ENCODE results near the gene GSTM3. TPM values are rescaled to one million over a fixed set of nuclear protein-coding genes. Genes with fewer than 3 reads are reported as not detected.

The GSTM3 gene
- total and polyA plus RNA-seq, 9 of the 15 experiments (the other 6 are each of a cell fraction or from before 2014, with no cell fraction given), result 3.9 to 24.5 (median 9.4) TPM

GRCh38 chr1:109788695-109789521, 48.1 kb upstream of the GSTM3 start (continued):
- TF ChIP-seq TFAM (CRISPR knock-in tag; conservative IDR thresholded peaks at IDR 0.05) (no peak), MCM2 (IDR thresholded peaks at IDR 0.05; ENCODE audit: low read depth) (no peak), NFIC (IDR thresholded peaks at IDR 0.05) (no peak), ZNF707 (CRISPR knock-in tag; conservative IDR thresholded peaks at IDR 0.05) (no peak), ADNP (tag; IDR thresholded peaks at IDR 0.05) (no peak), ZNF318 (IDR thresholded peaks at IDR 0.05; ENCODE audit: borderline replicate concordance in 1 of 2, low read depth in 1 of 2) (no peak), TRIM24 (IDR thresholded peaks at IDR 0.05) (no peak), TEAD2 (tag; IDR thresholded peaks at IDR 0.05) (no peak), SIRT6 (IDR thresholded peaks at IDR 0.05; ENCODE audit: low read depth, low read length) (no peak), XRCC4 (IDR thresholded peaks at IDR 0.05; ENCODE audit: extremely low read depth, insufficient read depth, insufficient read length) (no peak), CBX5 (IDR thresholded peaks at IDR 0.05; ENCODE audit: borderline replicate concordance, low read depth) (no peak), SMARCA4 (IDR thresholded peaks at IDR 0.05) (peak; percentile 52), KDM4B (IDR thresholded peaks at IDR 0.05; ENCODE audit: borderline replicate concordance in 2 of 2, low read depth in 1 of 2) (no peak), ZNF143 (CRISPR knock-in tag; IDR thresholded peaks at IDR 0.05) (no peak), SPI1 (IDR thresholded peaks at IDR 0.05; ENCODE audit: borderline replicate concordance, low read depth, low read length) (peak; percentile 60), ZBTB34 (CRISPR knock-in tag; IDR thresholded peaks at IDR 0.05) (no peak), NFYB (IDR thresholded peaks at IDR 0.05; ENCODE audit: extremely low read depth, insufficient read length) (no peak), ZNF384 (IDR thresholded peaks at IDR 0.05; ENCODE audit: low read depth, low read length) (no peak)
- TF ChIP-seq, protein P1, sequence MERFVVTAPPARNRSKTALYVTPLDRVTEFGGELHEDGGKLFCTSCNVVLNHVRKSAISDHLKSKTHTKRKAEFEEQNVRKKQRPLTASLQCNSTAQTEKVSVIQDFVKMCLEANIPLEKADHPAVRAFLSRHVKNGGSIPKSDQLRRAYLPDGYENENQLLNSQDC (CRISPR knock-in tag; IDR thresholded peaks at IDR 0.05), result no peak
